WERI-Rb-1 (cell line): ENCODE data around the gene RPTOR.

ENCODE experiments used
- DNase-seq: peaks from one replicate; pipeline ENCODE4 v3.0.0-alpha.2; 2020
- H3K27ac ChIP-seq: fragments of 250-450 bp; sonication (Bioruptor Pico); 2 replicates; pipeline ENCODE4 v1.5.1; 2020; ENCODE audit warnings: mild to moderate bottlenecking, moderate library complexity
- H3K27me3 ChIP-seq: fragments of 250-450 bp; sonication (Bioruptor Pico); 2 replicates; pipeline ENCODE4 v1.5.1; 2021; ENCODE audit warnings: mild to moderate bottlenecking, low read depth, moderate library complexity; ENCODE audit not compliant: insufficient read depth, severe bottlenecking
- H3K36me3 ChIP-seq: fragments of 250-450 bp; sonication (Bioruptor Pico); 2 replicates; pipeline ENCODE4 v1.5.1; 2020; ENCODE audit warnings: mild to moderate bottlenecking, moderate library complexity
- H3K4me3 ChIP-seq: 2 replicates; pipeline ENCODE4 v1.5.1; 2011; ENCODE audit warnings: low read depth, mild to moderate bottlenecking, control low read depth, low read length
- H3K9me3 ChIP-seq: fragments of 250-450 bp; sonication (Bioruptor Pico); 2 replicates; pipeline ENCODE4 v1.5.1; 2021; ENCODE audit warnings: mild to moderate bottlenecking, moderate library complexity; ENCODE audit not compliant: severe bottlenecking
- TF ChIP-seq, protein P1 (sequence below): IDR thresholded peaks from 2 replicates; pipeline ENCODE4 v1.5.1; 2011; ENCODE audit warnings: low read depth, mild to moderate bottlenecking, control low read depth, inconsistent platforms, low read length

RPTOR gene

DNA sequence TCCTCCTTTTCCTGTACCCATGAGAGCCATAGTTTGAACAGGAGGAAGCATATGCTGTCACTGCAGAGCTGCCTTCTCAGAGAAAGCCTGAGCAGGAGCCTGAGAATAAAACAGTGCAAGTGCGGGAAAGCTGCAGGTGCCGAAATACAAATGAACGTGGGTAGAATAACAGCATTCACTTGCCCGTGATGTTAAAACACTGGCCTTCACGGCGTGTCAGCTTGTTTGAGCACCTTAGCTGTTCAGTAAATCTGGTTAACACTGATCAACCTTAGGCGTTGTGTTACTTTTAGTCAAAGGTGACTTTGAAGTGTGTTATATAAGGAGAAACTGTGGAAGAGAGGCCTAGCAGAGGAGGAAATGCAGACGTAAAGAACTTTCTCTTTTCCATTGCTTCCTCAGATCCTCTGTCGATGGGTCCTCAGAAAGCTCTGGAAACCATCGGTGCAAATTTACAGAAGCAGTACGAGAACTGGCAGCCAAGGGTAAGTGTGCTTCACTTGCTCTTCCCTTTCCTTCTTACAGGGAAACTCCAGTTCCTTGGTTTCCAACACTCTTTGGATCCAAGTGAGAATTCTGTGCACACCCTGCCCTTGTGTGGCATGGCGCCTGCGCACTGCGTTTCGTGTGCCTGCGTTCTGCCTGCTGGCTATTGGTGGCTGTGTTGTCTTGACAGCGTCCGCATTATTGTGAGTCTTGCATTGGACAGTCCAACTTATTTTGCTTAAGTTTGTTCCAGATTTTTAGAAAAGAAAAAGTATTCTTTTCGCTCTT lies 98.9 kb downstream of the RPTOR start:
- H3K27ac ChIP-seq, result no peak overlapping the region

DNA sequence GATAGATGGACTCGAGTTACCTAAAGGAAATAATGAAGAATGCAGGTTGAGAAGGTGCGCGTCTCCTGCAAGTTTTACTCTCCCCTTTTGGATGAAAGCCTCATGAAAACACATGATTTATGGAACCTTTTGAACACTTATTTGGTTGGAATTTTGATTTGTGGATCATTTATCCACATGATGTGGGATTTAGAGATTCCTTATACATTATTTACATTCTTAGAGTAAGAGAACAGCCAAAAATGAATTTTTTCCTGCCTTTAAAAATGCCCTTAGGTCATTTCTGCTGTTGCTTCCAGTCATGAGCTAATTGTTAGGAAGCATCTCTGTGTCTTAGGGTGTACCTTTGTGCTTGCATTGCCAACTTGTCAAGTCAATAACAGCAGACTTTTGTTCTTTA lies 99.9 kb downstream of the RPTOR start:
- TF ChIP-seq, protein P1, sequence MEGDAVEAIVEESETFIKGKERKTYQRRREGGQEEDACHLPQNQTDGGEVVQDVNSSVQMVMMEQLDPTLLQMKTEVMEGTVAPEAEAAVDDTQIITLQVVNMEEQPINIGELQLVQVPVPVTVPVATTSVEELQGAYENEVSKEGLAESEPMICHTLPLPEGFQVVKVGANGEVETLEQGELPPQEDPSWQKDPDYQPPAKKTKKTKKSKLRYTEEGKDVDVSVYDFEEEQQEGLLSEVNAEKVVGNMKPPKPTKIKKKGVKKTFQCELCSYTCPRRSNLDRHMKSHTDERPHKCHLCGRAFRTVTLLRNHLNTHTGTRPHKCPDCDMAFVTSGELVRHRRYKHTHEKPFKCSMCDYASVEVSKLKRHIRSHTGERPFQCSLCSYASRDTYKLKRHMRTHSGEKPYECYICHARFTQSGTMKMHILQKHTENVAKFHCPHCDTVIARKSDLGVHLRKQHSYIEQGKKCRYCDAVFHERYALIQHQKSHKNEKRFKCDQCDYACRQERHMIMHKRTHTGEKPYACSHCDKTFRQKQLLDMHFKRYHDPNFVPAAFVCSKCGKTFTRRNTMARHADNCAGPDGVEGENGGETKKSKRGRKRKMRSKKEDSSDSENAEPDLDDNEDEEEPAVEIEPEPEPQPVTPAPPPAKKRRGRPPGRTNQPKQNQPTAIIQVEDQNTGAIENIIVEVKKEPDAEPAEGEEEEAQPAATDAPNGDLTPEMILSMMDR, result no peak
- H3K4me3 ChIP-seq, result no peak overlapping the region
- no peaks in the 10 kb centered on the region for H3K9me3 ChIP-seq
- H3K27me3 ChIP-seq, result no peaks in the 10 kb centered on the region
- no peak overlapping the region for H3K27ac ChIP-seq
- no peak for DNase-seq
- peaks cover 14% of the 10 kb centered on the region for H3K36me3 ChIP-seq

More for the DNA sequence above, 98.9 kb downstream of the RPTOR start:
- Histone ChIP-seq H3K9me3 (no peaks in the 10 kb centered on the region), H3K27me3 (no peaks in the 10 kb centered on the region), H3K4me3 (no peak overlapping the region), H3K36me3 (peaks cover 16% of the 10 kb centered on the region)
- TF ChIP-seq, protein P1, result no peak
- DNase-seq, result no peak

DNA sequence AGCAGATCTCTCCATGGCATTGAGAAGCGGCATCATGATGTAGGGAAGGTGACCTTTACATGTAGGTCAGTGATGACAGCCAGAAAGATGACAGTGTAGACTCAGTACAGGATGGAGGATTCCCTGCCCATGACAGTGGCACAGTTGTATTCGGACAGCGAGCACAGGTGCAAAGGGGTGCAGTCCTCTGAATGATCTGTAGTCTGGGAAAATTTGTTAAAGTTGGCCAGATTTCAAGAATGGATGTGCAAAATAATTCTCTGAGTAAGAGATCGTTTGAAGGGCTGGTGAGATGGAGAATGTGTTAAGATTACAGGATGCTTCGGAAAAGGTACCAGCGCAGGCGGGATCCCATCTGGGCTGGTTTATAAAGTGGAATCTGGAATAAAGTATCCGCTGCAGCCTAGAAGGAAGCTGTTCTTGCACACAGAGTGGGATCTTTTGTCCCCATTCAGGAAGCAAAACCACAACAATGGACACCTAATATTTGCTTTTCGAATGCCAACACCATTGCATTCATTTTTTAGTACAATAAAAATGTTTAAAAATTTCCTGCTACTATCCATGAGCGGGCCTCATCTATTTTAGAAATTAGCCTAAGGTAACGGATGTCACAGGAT lies 101.2 kb downstream of the RPTOR start:
- Histone ChIP-seq H3K27ac (no peak overlapping the region), H3K9me3 (no peaks in the 10 kb centered on the region), H3K36me3 (peaks cover 11% of the 10 kb centered on the region), H3K27me3 (no peaks in the 10 kb centered on the region), H3K4me3 (no peak overlapping the region)
- no peak for DNase-seq
- TF ChIP-seq, protein P1, result no peak

DNA sequence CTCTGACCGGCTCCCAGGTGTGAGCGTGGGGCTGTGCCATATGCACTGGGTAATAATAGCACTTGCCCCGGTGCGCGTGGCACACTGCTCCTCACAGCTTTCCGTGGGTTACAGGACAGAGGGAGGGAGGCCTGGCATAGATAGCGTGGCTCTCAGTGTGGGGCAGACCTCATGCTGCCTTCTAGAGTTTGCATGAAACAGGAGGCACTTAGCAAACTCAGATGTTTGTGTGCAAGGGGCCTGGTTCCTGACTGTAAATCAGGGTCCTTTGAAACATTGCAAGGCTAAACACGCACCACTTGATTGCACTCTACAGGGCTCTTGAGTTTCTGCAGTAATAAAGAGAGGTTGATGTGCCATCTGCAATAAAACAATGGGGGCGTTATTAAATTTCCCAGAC lies 101.7 kb downstream of the RPTOR start:
- no peaks in the 10 kb centered on the region for H3K27me3 ChIP-seq
- no peak overlapping the region for H3K4me3 ChIP-seq
- H3K27ac ChIP-seq, result no peak overlapping the region
- no peaks in the 10 kb centered on the region for H3K9me3 ChIP-seq
- H3K36me3 ChIP-seq, result peaks cover 11% of the 10 kb centered on the region
- DNase-seq, result no peak
- TF ChIP-seq, protein P1, result no peak

DNA sequence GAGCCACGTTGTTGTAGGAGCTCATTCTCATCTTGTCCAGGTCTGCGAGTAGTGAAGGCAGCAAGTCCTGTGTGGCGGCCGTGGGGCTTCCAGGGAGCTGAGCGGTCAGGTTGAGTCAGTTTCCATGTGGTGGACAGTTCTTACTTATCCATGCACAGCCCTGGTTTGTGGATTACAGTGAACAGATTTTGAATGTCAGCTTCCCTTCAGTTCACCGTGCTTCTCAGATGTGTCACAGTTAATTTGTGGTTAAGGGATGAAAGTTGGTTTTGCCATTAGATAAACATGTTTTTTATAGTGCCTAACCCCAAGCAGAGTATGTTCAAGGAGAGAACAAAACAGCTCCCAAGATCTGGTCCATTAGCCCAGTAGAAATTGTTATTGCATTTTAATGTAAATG lies 103.1 kb downstream of the RPTOR start:
- Histone ChIP-seq H3K27ac (no peak overlapping the region), H3K4me3 (no peak overlapping the region), H3K9me3 (no peaks in the 10 kb centered on the region), H3K36me3 (peaks cover 16% of the 10 kb centered on the region), H3K27me3 (no peaks in the 10 kb centered on the region)
- TF ChIP-seq, protein P1, result no peak
- DNase-seq, result no peak
